ENCODE results near the gene KCNC3.

DNA sequence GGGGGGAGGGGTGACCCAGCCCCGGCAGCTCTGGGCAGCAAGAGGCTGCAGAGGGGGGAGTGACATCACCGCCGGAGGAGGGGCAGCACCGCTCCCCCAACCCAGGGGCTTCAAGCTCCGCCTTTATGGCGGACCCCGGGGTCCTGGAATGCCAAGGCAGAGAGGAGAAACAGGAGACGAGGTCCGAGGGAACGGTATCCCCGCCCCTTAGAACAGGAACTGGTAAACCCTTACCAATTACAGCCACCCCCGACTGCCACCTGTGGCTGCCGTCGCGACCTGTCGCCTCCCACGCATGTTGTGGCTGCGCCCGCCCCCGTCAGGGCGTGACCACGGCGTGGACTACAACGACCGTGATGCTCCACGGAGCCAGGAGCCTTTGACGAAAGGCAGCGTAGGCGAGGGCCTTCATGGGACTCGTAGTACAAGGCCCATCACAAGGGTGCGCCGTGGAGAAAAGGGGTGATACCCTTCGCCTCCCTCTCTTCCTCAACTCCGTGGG, 4.1 kb upstream of the KCNC3 start:
- TF ChIP-seq, protein P1, sequence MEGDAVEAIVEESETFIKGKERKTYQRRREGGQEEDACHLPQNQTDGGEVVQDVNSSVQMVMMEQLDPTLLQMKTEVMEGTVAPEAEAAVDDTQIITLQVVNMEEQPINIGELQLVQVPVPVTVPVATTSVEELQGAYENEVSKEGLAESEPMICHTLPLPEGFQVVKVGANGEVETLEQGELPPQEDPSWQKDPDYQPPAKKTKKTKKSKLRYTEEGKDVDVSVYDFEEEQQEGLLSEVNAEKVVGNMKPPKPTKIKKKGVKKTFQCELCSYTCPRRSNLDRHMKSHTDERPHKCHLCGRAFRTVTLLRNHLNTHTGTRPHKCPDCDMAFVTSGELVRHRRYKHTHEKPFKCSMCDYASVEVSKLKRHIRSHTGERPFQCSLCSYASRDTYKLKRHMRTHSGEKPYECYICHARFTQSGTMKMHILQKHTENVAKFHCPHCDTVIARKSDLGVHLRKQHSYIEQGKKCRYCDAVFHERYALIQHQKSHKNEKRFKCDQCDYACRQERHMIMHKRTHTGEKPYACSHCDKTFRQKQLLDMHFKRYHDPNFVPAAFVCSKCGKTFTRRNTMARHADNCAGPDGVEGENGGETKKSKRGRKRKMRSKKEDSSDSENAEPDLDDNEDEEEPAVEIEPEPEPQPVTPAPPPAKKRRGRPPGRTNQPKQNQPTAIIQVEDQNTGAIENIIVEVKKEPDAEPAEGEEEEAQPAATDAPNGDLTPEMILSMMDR (conservative IDR thresholded peaks at IDR 0.05; ENCODE audit: low read depth, low read length): no peak
- no peak for TF ChIP-seq BHLHE40 (IDR thresholded peaks at IDR 0.05; ENCODE audit: low read depth, low read length)
- TF ChIP-seq FOS (IDR thresholded peaks at IDR 0.05; ENCODE audit: low read depth, low read length): no peak
- no peak for TF ChIP-seq POLR2A (IDR thresholded peaks at IDR 0.05; ENCODE audit: low read depth, low read length)
- TF ChIP-seq, protein P2, sequence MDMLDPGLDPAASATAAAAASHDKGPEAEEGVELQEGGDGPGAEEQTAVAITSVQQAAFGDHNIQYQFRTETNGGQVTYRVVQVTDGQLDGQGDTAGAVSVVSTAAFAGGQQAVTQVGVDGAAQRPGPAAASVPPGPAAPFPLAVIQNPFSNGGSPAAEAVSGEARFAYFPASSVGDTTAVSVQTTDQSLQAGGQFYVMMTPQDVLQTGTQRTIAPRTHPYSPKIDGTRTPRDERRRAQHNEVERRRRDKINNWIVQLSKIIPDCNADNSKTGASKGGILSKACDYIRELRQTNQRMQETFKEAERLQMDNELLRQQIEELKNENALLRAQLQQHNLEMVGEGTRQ (IDR thresholded peaks at IDR 0.05; ENCODE audit: low read depth, low read length): no peak
- TF ChIP-seq, protein P3, sequence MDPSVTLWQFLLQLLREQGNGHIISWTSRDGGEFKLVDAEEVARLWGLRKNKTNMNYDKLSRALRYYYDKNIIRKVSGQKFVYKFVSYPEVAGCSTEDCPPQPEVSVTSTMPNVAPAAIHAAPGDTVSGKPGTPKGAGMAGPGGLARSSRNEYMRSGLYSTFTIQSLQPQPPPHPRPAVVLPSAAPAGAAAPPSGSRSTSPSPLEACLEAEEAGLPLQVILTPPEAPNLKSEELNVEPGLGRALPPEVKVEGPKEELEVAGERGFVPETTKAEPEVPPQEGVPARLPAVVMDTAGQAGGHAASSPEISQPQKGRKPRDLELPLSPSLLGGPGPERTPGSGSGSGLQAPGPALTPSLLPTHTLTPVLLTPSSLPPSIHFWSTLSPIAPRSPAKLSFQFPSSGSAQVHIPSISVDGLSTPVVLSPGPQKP (IDR thresholded peaks at IDR 0.05; ENCODE audit: borderline replicate concordance, low read depth, low read length): no peak
- TF ChIP-seq RAD21 (IDR thresholded peaks at IDR 0.05; ENCODE audit: low read length): no peak

Measured in IMR-90 (cell line).